Neural crest cell (in vitro differentiated cells): ENCODE results near the gene BSPH1. TPM values are rescaled to one million over a fixed set of nuclear protein-coding genes. Genes with fewer than 3 reads are reported as not detected.

Source experiments
- DNase-seq: peaks from one replicate; pipeline ENCODE4 v3.0.0; 2021; ENCODE audit warnings: low read depth, mixed read lengths, low spot score
- H3K27ac Mint-ChIP-seq: one replicate; pipeline ENCODE4 v1.8.0; 2021; ENCODE audit warnings: mild to moderate bottlenecking, mixed read lengths; ENCODE audit not compliant: unreplicated experiment
- H3K27me3 Mint-ChIP-seq: 2 replicates; pipeline ENCODE4 v1.8.0; 2021; ENCODE audit warnings: low read depth, mild to moderate bottlenecking, mixed read lengths
- H3K36me3 Mint-ChIP-seq: 2 replicates; pipeline ENCODE4 v1.8.0; 2021; ENCODE audit warnings: low read depth, mild to moderate bottlenecking, mixed read lengths
- H3K4me1 Mint-ChIP-seq: 2 replicates; pipeline ENCODE4 v1.8.0; 2021; ENCODE audit warnings: mixed read lengths
- H3K4me3 Mint-ChIP-seq: one replicate; pipeline ENCODE4 v1.8.0; 2021; ENCODE audit warnings: mild to moderate bottlenecking, mixed read lengths
- H3K9me3 Mint-ChIP-seq: 2 replicates; pipeline ENCODE4 v1.8.0; 2021; ENCODE audit warnings: mixed read lengths
- CTCF ChIP-seq: fragments of 200-600 bp; sonication (generic); conservative IDR thresholded peaks from 2 replicates; pipeline ENCODE4 v1.5.0; 2021; ENCODE audit warnings: antibody characterized with exemption, mild to moderate bottlenecking
- long read RNA-seq: library from polyadenylated mRNA; unstranded; transcript quantifications from one replicate; pipeline ENCODE4 v2.0.0, GENCODE V29; 2020
- total RNA-seq: library from RNA; stranded (reverse); gene quantifications from 2 replicates; pipeline ENCODE4 v1.2.1, GENCODE V29; 2021

Gene BSPH1
- total RNA-seq, result not detected in 2 replicates
- long read RNA-seq, result 0 reads

GRCh38 chr19:47992070-47992469, at the start of gene BSPH1:
TSS of gene BSPH1 (minus strand) at chr19:47992170. CDS start at chr19:47992081, 89 bp downstream.
- H3K4me3 Mint-ChIP-seq, result no peak within 1 kb of the TSS
- peaks cover 10% of the 10 kb centered on the region for H3K9me3 Mint-ChIP-seq
- no peaks in the 10 kb centered on the region for H3K36me3 Mint-ChIP-seq
- H3K27me3 Mint-ChIP-seq, result peaks cover 41% of the 10 kb centered on the region
- no peak within 1 kb of the TSS for H3K27ac Mint-ChIP-seq
- no peaks in the 10 kb centered on the region for H3K4me1 Mint-ChIP-seq
- no peak for TF ChIP-seq CTCF
- no peak for DNase-seq

- Mint-ChIP-seq H3K9me3 (peaks cover 15% of the 10 kb centered on the region), H3K4me3 (no peak overlapping the region), H3K4me1 (no peaks in the 10 kb centered on the region), H3K27ac (no peak overlapping the region), H3K36me3 (no peaks in the 10 kb centered on the region), H3K27me3 (peaks cover 34% of the 10 kb centered on the region)
- DNase-seq, result no peak
- TF ChIP-seq CTCF, result no peak
Observed at GRCh38 chr19:48036765-48037164, 44.8 kb upstream of the BSPH1 start.

- Mint-ChIP-seq H3K4me1 (no peaks in the 10 kb centered on the region), H3K27ac (no peak overlapping the region), H3K36me3 (no peaks in the 10 kb centered on the region), H3K9me3 (peaks cover 13% of the 10 kb centered on the region), H3K4me3 (no peak overlapping the region), H3K27me3 (peaks cover 35% of the 10 kb centered on the region)
- TF ChIP-seq CTCF, result no peak
- no peak for DNase-seq
Observed at GRCh38 chr19:48033604-48034003, 41.6 kb upstream of the BSPH1 start.

- H3K4me1 Mint-ChIP-seq, result no peaks in the 10 kb centered on the region
- no peaks in the 10 kb centered on the region for H3K36me3 Mint-ChIP-seq
- TF ChIP-seq CTCF, result no peak
- H3K9me3 Mint-ChIP-seq, result peaks cover 2% of the 10 kb centered on the region
- peaks cover 55% of the 10 kb centered on the region for H3K27me3 Mint-ChIP-seq
- H3K27ac Mint-ChIP-seq, result no peak overlapping the region
- DNase-seq, result no peak
- H3K4me3 Mint-ChIP-seq, result no peak overlapping the region
Observed at GRCh38 chr19:48030073-48030472, 38.1 kb upstream of the BSPH1 start.

- no peak for TF ChIP-seq CTCF
- no peak overlapping the region for H3K27ac Mint-ChIP-seq
- H3K9me3 Mint-ChIP-seq, result no peaks in the 10 kb centered on the region
- H3K4me1 Mint-ChIP-seq, result no peaks in the 10 kb centered on the region
- no peak for DNase-seq
- no peak overlapping the region for H3K4me3 Mint-ChIP-seq
- peaks cover 58% of the 10 kb centered on the region for H3K27me3 Mint-ChIP-seq
- no peaks in the 10 kb centered on the region for H3K36me3 Mint-ChIP-seq
Observed at GRCh38 chr19:48029431-48029830, 37.5 kb upstream of the BSPH1 start.

GRCh38 chr19:48025480-48025879, 33.5 kb upstream of the BSPH1 start:
- no peaks in the 10 kb centered on the region for H3K9me3 Mint-ChIP-seq
- no peaks in the 10 kb centered on the region for H3K36me3 Mint-ChIP-seq
- peaks cover 64% of the 10 kb centered on the region for H3K27me3 Mint-ChIP-seq
- H3K27ac Mint-ChIP-seq, result no peak overlapping the region
- TF ChIP-seq CTCF, result no peak
- no peaks in the 10 kb centered on the region for H3K4me1 Mint-ChIP-seq
- H3K4me3 Mint-ChIP-seq, result no peak overlapping the region
- DNase-seq, result no peak
